ENCODE measurements around the gene RAI1.

DNA sequence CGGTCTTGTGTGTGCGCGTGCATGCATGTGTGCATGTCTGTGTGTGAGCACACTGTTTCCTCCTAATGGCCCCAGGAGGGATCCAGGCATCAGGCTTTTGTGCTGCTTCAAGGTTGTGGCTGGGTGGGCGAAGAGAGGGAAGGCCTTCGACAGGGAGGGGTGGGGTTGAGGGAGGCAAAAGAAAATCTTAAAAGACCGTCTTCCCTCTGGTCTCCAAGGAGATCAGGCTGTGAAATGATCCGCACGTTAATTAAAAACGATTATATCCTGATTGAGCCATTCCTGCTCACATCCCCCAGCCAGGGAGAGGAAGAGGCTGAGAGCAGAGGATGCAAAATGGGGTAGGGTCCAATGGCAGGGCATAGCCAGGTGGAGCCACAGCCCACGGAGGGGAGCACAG, 46.9 kb downstream of the RAI1 start:
- TF ChIP-seq POLR2A (IDR thresholded peaks at IDR 0.05; ENCODE audit: low read depth, low read length), result no peak
- no peak for TF ChIP-seq TAF1 (IDR thresholded peaks at IDR 0.05; ENCODE audit: borderline replicate concordance, low read depth, low read length)
